Activated CD8-positive, alpha-beta memory T cell treated with anti-CD3 and anti-CD28 coated beads, Interleukin-2, amount 50 U/mL, for 48 hours (primary cell): ENCODE results near the gene STK4.
A peak's percentile ranks its signal among the peaks of the same experiment; 100 is the strongest.

ENCODE experiments used
- DNase-seq: peaks from one replicate; pipeline ENCODE4 v3.0.0-alpha.2; 2020

The STK4 gene

DNA sequence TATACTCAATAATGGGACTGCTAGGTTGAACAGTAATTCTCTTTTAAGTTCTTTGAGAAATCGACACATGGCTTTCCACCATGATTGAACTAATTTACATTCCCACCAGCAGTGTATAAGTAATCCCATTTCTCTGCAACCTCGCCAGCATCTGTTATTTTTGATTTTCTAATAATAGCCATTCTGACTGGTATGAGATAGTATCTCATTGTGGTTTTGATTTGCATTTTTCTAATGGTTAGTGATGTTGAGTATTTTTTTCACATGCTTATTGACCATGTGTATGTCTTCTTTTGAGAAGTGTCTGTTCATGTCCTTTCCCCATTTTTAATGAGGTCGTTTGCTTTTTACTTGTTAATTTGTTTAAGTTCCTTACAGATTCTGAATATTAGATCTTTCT is 66.5 kb downstream of the STK4 start:
- no peak for DNase-seq

DNA sequence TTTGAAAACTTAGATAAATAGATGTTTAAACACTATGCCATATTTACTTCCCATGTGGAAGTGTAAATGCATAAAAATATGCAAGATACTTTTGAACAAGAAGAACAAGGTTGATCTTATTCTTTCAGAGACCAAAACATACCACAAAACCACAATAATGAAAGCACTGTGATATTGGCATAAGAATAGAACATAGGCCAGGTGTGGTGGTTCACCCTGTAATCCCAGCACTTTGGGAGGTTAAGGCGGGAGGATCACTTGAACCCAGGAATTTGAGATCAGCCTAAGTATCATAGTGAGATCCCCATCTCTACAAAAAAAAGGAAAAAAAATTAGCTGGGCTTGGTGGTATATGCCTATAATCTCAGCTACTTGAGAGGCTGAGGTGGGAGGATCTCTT is 68.1 kb downstream of the STK4 start:
- no peak for DNase-seq

DNA sequence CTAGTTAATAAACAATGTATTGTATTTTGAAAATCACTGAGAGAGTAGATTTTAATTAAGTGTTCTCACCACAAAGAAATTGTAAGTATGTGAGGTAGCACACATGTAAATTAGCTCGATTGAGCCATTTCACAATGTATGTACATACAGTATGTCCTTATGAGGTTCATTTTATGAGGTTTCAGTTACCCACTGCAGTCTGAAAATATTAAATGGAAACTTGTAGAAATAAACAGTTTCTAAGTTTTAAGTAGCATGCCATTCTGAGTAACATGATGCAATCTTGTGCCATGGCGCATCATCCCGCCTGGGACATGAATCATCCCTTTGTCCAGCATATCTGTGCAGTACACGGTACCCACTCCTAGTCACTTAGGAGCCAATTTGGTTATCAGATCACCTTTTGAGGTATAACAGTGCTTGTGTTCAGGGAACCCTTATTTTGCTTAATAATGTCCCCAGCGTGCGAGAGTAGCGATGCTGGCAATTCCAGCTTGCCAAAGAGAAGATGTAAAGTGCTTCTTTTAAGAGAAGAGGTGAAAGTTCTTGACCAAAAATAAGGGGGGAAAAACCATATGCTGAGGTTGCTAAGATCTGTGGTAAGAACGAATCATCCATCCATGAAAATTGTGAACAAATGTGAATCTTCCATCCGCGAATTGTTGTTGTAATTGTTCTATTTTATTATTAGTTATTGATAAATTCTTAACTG is 69.9 kb downstream of the STK4 start:
- DNase-seq = peak; percentile 68

DNA sequence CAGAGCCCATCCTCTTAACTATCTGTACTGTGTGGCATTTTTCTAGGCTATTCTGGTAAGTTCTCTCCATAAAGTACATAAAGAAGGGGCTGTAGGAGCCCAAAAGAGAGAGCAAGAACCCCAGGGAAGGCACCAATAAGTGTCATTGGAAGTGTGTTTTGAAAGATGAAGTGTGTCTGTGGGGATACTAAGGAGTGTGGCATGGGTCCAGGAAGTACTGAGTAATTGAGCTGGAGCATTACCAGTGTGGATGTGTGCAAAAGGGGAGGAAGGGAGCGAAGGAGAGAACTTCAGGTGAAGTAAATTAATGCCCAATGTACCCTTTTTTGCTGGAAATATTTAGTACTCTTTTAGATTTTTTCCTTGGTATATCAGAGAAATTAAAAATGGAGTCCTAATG is 70.7 kb downstream of the STK4 start:
- no peak for DNase-seq

DNA sequence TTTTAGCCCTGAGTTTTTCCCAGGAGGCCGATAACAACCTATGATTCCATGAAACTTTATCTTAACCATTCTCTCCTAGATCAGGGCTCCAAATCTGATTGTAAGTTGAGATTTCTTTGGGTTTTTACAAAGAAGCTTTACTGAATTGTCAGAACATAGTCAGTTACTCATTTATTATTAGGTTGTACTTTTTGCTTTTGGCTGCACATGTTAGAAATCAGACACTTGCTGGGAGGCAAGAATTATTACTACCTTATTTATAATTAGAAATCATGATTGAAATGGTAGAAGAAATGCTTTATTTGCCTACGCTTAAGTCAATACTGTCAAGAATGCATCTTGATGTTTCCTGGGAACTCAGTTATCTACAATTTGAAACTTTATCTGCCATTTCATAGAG is 71.3 kb downstream of the STK4 start:
- DNase-seq = no peak

DNA sequence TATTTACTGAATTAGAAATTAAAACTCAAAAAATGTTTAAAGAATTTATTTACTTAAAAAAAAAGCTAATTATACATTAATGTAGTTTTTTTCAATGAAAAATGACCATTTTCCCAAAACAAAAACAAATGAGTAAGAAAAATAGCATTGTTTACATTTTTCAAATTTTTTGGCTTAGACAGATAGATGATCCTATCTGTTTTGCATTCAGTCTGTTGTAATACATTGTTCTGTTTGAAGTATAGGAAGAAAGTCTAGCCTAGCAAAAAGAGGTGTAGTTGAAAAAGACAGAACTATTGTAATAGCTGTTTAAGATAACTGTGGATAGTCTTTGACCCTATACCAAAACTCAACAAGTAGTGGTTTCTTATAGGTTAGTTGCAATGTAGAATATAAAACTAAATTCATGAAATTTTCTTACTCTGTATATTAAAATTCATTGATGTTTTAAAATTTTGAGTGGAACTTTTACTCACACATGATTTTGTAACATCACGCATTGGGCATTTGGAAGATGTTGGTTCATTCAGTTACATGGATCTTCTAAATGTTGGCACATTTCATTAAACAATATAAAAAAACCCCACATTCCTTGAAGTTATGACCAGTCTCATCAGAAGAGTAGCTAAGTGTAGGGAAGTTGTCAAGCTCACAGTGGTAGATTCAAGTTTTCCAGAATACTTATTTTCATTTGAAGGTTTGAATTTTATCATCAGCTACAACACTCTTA is 72.6 kb downstream of the STK4 start:
- no peak for DNase-seq

DNA sequence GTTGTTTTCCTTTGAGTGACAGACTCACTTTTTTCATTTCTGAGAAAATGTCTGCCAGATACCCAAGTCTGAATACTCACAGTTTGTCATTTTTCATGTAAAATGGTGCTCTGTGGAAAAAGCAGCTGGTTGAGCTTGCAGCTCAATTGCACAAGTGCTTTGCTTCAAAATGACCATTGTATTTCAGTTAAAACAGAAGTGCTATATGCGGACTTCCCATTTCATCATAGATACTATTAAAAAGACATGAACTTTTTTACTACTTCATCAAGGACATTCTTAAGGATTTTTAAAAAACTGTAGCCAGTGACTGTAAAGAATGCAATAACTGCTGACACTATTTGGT is 73.1 kb downstream of the STK4 start:
- DNase-seq = no peak

DNA sequence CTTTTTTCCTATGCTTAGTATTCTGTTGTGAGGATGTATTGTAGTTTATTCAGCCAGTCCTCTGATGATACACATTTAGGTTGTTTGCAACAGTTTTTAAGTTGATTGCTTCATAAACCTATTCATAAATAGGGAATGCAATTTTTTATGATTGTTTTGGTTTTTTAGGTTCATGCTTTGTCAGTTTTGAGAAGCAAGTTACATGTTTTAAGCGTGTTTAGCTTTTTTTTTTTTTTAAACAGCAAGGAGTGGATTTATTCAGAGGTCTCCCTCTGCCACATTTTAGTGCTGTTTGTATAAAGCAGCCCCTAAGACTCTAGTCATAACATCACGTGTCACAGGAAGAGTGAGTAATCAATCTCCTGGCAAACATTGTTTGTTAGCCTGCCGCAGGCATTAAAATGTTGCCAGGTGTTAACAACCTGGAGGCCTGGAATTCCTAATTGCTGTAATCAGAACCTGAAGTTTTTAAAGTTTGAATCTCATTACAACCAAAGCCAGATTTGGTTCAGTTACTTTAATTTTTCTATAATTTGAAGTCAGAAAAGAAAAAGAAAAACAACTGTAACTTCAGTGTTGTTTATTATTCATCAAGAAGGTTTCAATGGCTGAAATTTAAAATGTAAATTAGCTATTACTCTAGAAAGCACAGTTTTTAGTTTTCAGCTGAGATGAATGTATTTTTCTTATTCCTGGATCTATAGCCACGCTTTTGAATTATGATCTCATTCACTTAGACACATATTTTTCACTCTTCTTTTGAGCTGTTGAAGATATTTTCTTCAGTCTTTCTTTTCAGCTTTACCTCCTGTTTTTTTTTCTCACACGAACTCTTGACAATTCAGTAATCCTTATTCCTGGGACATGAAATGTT is 75.4 kb downstream of the STK4 start:
- DNase-seq = no peak

DNA sequence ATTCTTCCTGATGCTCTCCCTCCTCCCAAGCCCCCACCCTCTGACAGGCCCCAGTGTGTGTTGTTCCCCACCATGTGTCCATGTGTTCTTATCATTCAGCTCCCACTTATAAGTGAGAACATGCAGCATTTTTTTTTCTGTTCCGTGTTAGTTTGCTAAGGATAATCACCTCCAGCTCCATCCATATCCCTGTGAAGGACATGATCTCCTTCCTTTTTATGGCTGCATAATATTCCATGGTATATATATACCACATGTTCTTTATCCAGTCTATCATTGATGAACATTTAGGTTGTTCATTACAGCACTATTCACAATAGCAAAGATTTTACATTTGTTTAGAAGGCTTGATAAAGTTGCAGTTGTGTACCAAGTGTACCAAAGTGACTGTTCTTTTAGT is 76.7 kb downstream of the STK4 start:
- no peak for DNase-seq

DNA sequence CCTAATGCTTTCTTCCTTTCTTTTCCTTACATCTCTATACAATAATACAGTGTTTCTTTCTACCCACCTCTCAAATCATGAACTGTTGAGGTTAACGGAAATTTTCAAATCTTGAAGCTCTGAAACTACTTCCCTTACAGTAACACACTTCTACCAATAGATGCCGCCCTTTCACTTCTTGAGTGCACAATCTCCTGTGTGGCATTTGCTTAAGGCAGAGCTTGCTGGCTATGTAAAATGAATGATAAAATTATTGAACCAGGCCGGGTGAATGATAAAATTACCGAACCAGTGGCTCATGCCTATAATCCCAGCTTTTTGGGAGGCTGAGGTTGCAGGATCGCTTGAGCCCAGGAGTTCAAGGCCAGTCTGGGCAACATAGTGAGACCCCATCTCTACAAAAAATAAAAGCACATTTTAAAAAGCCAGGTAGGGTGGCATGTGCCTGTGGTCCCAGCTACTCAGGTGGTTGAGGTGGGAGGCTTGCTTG is 77.8 kb downstream of the STK4 start:
- no peak for DNase-seq

DNA sequence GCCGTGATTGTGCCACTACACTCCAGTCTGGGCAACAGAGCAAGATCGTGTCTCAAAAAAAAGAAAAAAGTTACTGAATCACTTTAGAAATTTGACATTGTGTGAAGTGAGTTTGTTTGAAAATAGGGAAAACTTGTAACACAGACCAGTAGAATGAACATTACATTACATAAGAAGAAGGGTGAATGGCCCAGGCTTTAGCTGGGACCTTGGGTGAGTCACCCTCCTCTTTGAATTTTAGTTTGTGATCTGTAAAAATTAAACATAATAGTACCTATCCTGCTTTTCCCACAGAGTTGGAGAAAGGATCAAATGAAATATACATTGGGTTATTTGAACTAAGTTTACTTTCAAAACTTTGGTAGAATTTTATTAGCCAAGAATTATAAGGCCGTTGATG is 78.3 kb downstream of the STK4 start:
- DNase-seq = no peak

DNA sequence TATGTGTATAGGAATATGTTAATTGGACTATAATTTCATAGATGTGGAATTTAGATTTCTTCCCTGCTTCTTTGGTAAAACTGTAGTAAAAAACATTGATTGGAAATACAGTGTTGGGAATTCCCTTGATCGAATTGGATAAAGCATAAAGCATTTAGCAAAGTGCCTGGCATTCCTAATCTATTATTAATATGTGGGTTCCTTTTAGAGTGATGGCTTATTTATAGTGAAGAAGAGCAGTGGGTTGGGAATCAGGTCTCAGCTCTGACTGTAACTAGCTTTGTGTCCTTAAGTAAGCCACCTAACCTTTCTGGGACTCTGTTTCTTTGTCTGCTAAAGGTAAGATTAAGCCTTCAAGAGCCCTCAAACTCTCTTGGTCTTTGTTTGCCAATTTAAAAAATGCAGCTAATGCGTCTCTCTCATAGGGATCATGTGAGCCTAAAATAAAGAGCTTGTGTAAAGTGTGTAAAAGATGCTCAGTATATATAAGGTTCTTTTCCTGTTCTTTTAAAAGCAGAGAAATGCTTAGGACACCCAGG is 81.3 kb downstream of the STK4 start:
- no peak for DNase-seq

DNA sequence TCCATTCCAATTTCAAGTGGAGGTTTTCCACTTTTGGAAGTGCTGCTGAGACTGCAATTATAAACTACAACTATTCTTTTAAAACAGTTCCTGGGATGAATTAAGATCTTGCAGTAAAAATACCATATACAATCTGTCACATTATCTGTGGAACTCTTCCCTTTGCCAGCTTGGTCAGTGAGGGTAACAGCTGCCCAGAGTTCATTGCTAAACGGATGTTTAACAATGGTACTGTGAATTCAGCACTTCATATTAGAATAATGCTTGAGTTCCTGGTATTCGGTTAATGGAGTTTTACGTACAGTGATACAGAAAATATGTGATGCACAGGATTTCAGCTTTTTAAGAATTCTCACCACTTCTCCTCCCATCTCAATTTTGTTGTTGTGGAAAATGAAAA is 83.1 kb downstream of the STK4 start:
- DNase-seq = no peak

DNA sequence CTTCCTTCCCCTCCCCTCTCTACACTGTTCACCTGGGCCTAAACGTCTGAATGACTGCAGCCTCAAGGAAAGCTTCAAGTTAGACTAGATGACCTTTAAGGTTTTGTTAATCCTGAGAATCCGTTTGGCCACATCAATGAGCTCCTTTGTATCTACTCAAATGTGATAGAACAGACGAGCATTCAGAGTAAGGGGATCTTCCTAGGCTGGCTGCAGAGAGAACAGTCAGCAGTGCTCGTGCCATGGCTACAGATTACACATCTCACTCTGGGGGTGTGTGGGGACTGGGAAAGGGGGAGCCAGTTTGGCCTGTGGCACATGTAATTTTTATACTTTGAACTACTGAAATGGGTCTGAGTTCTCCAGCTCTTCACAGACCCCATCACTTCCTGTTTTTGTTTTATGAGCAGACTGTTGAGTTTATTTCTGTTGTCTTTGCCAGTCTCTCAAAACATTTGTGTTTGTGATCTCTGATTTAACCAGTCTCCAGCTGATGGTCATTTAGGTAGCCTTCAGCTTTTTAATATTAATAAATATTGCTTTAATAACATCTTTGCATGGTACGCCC is 83.7 kb downstream of the STK4 start:
- DNase-seq = no peak

DNA sequence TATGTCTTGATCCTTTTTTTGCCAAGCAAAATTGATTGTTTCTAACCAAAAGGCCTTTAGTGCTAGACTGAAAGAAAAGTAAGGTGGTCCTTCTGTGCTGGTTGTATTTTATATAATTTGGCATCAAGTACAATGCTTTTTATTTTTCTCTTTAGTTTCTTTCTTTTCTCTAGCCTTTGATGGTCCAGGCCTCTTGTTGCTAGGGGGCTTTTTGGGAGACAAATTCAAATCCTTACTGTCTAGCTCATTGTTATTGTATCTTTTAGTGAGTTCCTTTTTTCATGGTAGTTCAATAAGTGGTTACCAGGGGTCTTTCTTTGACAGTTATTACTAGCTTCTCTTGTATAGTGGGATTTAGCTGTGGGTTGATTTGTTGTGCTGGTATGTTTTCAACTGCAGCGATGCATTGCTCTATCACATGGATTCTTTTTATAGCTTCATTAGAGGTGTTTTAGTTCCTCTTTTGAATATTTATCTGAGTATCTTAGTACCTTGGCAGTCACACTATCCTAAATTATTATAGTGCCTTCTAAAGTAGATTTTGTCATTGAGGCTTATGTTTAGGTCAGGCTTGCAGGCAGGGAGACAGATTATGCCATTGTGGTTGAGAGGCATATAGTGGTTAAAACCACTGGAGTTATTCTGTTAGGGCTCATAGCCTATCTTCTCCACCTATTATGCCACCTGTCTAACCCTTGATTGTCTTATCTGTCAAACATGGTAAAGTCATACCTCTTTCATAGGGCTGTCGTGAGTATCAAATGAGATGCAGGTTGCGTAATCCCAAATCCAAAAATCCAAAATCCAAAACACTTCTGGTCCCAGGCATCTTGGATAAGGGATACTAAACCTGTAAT is 85.1 kb downstream of the STK4 start:
- no peak for DNase-seq

DNA sequence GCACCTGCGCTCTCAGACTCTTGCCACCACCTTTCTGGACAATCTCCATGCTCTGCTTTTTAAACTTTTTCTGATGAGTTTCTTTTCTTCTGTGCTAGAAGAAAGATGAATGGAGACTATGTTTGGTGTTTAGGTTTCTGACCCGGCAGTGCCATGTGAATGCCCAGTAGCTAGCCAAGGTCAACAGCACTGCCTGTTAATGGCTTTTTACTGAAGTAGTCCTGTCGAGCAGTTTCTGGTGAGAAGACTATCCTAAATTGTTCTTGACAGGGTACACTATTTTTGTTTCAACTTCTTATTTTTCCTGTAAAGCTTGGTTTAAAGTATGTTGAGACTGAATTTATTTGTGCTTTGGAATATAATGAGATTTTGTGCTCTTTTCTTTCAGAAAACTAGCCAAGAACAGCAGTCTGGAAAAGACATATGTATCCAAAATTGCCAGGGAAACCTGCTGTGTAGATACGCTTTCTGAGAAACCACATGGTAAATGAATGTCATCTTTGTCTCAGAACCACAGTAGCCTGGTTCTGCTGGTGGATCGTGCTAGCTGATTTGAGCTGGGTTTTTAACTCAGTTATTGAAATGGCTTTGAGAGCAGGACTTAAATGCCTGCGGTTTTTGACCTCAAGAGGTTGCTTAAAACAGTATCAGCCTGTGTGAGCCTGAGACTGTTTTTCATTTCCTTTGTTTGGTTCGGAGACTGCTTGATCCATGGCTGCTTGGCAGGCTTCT is 86.6 kb downstream of the STK4 start:
- DNase-seq = no peak

DNA sequence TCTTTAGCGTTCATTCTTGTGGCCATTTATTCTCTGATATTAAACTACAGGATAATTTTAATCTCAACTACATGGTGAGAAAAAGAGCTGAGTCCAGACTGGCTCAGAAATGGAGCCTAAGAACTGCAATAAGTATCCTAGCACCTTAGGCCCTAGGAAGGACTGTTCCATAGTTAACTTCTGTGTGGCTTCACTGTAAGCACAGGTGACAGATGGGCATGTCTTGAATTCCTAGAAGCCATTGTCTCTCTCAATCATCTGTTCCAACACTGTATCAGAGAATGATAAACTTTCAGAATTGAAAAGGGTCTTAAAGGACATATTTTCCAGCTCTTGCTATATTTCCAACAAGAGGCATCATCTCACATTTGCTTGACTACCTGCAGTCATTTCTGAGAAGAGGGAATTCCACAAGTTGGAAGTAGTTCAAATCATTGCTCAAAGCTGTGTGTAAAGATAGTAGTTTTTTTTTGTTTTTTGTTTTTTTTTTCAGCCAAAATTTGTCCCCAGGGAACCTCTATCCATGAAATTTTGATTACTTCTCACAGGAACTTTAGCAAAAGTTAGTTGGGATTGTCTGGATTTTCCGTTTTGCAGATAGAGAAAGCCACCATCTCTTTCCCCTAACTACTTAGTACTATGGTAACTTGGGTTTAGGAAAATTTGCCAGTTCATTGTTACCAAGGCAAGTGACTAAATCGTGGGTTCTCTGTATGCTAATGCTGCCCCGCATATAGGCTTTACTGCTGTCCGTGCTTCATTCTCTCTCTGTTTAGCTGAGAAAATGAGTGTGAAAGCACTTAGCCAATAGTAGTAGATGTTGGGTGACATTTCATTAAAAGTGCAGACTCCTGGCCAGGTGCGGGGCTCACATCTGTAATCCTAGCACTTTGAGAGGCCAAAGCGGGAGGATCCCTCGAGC is 87.4 kb downstream of the STK4 start:
- DNase-seq = no peak

DNA sequence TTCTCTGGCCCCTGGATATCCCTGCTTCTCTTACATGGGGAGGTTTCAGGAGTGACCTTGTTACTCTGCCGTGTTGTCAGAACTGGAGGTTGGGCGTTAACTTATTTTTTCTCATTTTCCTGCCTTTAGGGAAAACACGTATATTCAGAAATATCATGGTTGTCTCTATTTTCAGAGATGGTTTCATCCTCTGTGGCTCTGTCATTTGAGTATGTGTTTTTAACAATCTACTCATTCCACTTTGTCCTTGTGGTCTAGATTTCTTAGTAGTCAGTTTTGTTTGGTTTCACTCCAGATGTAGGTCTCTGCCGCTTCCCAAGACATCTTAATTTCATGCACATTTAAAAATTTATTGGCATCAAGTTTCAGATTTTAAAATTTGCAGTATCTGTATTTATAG is 88.7 kb downstream of the STK4 start:
- no peak for DNase-seq

DNA sequence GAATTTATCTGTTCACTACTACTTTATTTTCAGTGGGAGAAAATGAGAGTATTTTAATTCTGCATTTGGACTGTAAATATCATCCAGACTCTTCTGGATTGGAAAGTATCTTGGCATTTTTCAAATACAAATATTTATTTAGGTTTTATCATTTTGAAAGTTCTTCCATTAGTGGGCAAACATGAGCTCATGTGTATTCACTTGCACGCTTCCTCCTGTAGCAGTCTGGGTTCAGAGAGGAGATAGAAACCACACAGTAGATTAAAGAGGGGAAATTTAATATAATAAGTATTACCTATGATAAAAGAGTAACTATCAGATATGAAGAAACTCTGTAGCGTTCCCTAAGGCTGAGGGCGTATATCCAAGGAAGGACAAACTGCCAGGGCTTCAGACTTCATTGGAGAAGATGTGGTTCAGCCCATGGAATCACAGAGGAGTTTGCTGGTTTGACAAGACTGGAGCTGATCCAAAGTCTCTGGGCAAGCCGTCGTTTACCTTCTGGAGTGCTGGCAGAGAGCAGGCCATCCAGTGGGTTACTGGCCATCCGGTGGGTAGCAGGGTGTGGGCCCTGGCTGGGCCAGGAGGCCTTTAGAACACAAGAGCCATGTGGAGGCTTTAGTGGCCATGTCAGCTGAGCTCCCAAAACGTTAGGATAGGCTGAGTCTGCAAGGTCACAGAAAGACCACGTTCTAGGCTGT is 90.3 kb downstream of the STK4 start:
- DNase-seq = no peak
